NCI-H1048 (cell line): ENCODE results near the gene NPHP4.

Source experiments
- DNase-seq: peaks from one replicate; lab custom pipeline; 2025; lab: John Stamatoyannopoulos, UW

NPHP4 gene

GRCh38 chr1:5890346-5891106 lies 101.7 kb downstream of the NPHP4 start:
- no peak for DNase-seq

- no peak for DNase-seq
Observed at GRCh38 chr1:5889901-5890300, 102.3 kb downstream of the NPHP4 start.

DNA sequence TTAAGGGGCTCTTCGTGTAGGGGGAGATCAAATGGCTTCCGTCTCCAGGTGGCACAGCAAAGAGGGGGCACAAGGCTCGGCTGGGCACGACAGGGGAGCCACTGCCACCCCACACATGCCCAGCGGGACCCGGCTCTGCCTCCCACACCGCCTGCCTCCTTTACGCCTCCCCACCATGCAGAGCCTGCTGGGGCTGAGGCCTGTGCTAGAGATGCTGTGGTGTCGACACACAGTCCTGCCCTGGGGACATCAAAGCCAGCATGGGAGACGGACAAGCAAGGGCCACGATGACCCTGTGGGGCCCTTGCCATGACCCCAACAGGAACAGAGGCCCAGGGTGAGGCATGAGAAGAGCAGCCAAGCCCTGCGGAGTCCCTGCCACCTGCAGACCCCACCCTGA lies 102.8 kb downstream of the NPHP4 start:
- DNase-seq, result no peak

DNA sequence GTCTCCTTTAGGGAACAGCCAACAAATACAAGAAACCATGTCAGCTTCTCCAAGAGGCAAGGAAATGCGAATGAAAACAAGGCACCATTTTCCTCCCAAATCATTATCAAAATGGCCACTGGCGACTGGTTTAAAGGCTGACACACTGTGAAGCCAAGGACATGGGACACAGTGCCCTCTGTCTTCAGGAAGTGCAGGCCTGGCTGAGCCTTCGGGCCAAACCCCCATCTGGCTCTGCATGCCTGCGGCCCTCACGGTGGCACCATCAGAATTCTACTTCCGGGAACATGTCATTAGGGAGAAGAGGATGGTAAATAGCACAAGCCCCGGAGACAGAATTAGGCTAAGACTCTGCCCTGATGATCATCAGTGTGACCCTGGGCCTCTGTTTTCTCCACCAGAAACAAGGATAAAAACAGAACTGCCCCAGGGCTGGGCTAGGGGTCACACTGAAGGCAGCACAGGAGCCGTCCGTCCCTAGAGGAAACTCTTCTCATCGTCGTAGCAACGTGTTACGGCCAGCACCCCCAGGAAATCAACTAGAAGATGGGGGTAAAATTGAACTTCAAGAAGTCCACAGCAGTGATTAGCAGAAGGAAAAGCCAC lies 103.5 kb downstream of the NPHP4 start:
- DNase-seq, result no peak

DNA sequence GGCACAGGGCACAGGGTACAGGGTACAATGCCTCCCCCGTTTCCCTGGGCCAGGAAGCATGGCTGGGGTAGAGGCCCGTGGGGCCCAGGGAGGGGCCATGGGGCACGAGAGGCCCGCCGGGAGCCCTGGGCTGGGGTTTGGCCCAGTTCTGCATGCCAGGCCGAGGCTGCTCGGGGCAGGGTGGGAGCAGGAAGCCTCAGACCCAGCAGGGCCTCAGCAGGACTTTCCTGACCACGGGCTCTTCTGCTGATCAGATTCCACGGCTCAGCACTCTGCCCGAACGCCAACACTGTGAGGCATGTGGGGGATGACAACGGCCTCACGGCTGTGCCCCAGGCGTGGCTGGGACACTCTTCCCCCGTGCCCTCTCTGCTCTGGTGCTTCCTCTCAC lies 104.3 kb downstream of the NPHP4 start:
- DNase-seq, result no peak

DNA sequence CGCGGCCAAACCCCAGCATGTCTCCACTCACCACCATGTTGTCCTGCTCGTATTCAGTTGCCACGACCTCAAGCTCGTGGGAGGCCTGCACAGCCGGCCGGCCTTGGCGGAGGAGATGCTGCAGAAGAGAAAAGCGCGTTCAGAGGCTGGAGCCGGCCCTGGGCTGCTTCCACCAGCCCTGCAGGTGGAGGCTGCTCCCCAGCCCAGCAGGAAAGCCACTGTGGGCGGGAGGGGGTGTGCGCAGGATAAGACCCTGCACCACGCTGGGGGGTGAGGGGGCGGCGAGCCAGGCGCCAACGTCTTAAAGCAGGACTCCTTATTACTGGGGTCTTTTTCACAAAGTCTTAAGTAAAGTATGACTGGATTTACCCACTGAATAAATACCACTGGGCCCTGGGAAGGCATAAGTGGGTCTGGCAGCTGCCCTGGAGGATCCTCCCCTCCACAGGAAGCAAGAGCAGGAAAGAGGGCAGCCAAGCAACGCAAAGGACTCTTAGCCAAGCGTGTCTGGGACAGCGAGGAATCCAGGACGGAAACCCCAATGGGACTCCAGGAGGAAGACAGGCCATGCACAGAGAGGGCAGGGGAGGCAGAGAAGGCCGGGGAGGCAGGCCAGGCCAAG lies 104.8 kb downstream of the NPHP4 start:
- DNase-seq, result no peak

DNA sequence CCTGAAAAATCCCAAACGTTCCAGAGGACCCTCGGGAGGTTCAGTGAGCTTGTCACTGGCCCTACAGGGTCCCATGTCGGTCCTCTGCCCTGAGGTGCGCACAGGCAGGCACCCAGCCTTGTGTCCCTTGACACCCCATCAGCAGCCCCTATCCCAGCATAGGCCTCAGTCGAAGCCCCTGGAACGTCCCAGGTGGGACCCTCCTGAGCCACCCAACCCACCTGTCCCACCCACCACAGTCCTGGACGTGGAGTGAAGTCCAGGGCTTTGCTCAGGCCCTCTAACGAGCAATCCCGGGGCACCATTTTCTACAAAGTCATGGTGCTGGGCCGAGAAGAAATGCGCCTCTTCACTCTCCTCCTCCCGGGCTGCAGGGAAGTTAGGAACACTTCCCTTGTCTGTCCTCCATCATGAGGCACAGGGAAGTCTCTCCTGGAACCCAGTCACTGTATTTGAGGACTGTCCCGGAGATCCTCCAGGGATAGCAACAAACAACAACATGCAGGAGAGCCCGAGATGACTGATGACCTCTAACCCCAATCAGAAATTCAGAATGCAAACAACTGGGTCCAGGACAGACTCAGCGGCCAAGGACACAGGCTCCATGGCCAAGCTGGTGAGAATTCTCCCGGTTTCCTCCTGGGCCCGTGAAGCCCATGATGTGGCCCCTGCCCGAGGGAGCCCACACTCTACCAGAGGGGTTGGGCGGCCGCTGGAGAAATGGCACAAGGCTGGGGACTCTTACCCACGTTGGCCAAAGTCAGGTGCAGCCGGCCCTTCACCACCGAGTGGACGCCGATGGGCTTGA lies 105.5 kb downstream of the NPHP4 start:
- no peak for DNase-seq

GRCh38 chr1:5886140-5886483 lies 106.1 kb downstream of the NPHP4 start:
- no peak for DNase-seq

DNA sequence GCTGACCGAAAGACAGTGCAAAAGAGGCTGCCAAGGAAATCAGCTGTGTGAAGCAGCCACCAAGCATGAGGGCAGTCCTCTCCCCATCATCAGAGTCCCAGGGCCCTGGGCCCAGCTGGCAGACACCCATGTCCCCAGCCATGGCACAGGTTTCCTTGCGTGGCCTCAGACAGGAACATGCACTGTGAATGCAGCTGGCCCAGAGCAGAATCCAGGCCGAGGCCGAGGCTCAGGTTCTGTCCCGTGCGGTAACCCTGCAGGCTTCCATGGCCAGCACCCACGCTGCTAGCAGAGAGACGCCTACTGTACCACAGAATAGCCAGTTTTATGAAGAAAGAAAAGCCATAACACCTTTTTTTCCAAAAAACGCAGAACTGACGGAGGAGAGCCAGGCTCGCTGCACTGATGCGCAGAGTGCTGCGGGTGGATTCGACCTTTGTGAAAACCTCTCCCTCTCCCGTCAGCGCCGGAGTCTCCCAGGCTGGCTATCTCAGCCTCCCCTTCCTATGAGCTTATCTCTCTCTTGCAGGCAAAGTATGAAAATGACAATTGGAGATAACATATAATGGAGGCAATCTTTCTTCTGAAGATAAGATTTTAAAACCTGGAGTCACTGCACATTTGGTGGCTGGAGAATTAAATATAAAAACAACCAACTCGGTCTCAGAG lies 106.6 kb downstream of the NPHP4 start:
- no peak for DNase-seq

GRCh38 chr1:5884110-5884509 lies 108.1 kb downstream of the NPHP4 start:
- no peak for DNase-seq

DNA sequence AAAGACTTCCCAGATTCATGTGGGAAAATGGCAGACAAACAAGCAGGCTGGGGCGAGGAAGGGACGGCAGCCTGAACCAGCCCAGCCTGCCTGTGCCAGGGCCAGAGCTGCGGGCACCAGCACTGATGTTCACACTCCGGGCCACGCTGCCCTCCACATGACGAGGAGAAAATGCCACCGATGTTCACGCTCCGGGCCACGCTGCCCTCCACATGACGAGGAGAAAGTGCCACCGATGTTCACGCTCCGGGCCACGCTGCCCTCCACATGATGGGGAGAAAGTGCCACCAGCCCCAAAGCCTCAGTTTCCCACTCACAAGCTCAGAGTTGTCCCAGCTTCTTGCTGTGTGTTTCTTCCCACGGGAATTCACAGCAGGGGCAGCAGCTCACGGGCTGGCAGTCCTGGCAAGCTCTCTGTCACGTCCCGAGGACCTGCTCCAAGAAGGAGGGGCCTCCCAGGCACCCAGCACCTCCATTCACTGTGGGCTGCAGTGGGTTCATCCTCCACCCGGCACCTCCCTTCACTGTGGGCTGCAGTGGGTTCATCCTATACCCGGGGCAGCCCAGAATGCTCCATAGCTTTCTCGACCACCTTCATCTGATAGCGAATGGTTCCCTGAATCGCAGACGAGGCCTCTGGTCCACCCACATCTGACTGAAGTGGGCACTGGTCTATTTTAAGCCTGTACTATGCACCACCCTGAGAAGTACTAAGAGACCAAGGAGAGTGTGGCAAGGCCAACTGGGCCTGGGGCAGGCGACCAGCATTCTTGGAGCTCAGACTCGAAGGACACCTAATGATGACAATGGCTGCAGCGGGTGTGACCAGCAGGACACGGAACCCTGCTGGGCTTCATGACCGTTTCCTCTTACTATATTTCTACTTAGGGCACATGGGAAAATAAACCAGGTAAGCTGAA lies 108.8 kb downstream of the NPHP4 start:
- DNase-seq, result no peak

DNA sequence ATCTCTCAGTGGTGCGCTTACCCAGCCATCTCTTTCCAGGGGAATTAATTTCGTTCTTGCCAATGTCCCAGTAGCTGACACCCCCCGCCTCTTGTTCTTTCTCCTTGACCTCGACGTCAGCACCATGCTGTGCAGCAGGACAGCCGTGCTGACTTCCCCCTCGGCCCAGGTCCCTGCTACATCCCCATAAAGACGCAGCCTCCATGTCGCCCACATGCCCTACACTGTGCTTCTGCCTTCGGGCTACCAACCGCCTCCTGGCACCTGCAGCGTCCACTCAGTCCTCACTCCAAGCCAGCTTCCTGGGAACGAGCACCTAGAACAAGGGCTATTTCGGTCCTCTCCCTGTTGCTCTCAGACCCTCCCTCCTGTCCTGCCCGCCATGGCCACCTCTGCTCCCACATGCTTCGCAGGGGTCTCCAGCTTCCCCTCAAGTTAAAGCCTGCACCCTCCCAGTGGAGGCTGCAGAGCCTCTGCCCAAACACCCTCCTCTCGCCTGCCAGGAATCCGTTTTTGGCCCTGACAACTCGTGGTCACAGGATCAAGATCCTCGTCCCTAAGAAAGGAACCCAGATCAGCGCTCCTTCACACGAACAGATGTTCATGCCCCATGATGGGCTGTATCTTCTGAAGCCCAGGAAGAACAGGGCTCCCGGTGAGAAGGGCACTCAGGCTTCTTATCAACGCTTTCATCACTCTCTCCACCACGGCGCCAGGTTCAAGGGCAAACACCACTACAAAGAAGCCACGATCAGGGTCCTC lies 109.7 kb downstream of the NPHP4 start:
- no peak for DNase-seq

GRCh38 chr1:5881526-5882222 lies 110.6 kb downstream of the NPHP4 start:
- no peak for DNase-seq

- DNase-seq, result no peak
Observed at GRCh38 chr1:5880630-5881405, 111.4 kb downstream of the NPHP4 start.

DNA sequence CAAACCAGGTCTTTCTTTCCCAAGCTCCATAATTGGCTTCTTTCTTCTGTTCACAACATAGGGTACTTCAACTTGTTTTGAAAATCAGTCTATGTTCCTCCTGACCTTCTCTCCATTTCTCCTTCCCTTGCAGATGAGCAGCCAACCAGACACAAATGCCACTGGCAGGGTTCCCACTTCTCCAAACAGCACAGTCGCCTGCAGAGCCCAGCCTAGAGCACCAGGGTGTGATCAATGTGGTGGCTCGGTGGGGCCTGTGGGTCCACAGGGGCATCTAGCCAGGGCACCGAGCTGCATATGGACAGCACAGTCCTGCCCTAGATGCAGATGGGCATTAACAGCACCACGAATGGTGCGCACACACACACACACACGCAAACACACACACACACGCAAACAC lies 112.8 kb downstream of the NPHP4 start:
- DNase-seq, result no peak

DNA sequence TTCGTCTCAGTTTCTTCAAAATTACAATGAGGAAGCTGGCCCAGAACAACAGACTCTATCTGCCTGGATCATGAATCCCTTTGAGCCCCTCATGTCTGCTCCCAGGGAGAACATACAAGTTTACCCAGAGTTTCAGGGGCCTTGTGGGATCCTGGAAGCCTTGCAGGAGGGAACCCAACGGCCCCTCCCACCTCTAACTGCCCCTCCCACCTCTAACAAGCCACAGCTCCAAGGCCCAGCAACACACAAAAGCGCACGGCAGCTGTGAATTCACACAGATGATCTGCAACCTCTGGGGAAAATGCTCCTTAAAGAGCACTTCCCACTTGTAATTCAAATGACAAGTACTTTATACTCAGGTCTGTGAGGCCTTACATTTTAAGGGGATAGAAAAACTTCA lies 113.3 kb downstream of the NPHP4 start:
- no peak for DNase-seq

- no peak for DNase-seq
Observed at GRCh38 chr1:5877683-5878530, 114.3 kb downstream of the NPHP4 start.

DNA sequence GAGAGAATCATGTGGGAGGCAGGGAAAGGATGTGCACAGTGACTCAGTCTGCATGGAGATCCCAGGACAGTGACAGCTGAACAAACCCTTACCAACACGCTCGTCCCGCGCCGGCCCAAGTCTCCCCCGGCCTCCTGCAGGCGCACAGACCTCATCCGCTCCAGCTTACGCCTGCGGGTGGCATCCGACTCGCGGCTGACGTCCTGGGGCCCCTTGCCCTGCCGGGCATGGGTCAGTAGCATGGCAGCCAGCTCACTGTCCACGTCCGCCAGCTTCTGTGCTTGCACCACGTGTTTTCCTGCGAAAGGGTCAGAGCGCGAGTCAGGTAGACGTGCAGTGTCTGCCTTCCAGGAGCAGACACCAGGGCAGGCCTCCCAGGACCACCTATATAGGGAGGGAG lies 115.2 kb downstream of the NPHP4 start:
- no peak for DNase-seq
